ENCODE results near the gene ADRA2A.

DNA sequence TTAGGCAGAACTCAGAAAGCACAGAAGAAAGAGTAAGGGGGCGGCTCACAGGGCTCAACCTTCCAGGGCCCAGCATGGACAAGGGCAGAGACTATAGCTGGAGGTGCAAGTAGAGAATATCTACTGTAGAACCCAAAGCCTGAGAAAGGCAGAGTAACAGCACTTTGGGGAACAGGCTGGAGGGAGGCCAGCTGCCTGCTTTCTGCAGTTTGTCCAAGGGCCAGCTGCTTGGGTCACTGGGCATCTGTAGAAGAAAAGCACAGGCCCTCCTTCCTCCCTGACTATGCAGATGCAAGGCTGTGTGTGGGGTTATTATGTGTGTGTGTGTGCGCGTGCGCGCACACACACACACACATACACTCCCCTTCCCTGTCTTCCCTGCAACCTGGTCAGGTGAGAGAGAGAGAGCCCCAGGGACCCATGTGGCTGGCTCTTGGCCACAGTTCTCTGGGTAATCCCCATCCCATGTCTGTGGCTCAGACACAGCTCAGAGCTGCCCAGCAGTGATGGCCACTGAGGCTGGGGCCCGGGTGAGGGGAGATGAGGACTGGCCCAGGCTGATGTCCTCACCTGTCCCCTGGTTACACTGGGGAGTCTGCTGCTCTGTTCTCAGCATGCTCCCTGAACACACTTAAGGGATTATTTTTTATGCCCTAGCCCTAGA, 9.0 kb downstream of the ADRA2A start:
- TF ChIP-seq, protein P1, sequence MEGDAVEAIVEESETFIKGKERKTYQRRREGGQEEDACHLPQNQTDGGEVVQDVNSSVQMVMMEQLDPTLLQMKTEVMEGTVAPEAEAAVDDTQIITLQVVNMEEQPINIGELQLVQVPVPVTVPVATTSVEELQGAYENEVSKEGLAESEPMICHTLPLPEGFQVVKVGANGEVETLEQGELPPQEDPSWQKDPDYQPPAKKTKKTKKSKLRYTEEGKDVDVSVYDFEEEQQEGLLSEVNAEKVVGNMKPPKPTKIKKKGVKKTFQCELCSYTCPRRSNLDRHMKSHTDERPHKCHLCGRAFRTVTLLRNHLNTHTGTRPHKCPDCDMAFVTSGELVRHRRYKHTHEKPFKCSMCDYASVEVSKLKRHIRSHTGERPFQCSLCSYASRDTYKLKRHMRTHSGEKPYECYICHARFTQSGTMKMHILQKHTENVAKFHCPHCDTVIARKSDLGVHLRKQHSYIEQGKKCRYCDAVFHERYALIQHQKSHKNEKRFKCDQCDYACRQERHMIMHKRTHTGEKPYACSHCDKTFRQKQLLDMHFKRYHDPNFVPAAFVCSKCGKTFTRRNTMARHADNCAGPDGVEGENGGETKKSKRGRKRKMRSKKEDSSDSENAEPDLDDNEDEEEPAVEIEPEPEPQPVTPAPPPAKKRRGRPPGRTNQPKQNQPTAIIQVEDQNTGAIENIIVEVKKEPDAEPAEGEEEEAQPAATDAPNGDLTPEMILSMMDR (IDR thresholded peaks at IDR 0.05) = no peak
- no peak for TF ChIP-seq ZNF263 (CRISPR knock-in tag; IDR thresholded peaks at IDR 0.05; ENCODE audit: low read depth)
- TF ChIP-seq RELA (CRISPR knock-in tag; IDR thresholded peaks at IDR 0.05; ENCODE audit: borderline replicate concordance) = no peak
- TF ChIP-seq FOXP1 (CRISPR knock-in tag; IDR thresholded peaks at IDR 0.05; ENCODE audit: borderline replicate concordance) = no peak
- TF ChIP-seq ZNF423 (CRISPR knock-in tag; IDR thresholded peaks at IDR 0.05) = no peak
- TF ChIP-seq TEAD4 (CRISPR knock-in tag; IDR thresholded peaks at IDR 0.05) = no peak
- TF ChIP-seq, protein P2, sequence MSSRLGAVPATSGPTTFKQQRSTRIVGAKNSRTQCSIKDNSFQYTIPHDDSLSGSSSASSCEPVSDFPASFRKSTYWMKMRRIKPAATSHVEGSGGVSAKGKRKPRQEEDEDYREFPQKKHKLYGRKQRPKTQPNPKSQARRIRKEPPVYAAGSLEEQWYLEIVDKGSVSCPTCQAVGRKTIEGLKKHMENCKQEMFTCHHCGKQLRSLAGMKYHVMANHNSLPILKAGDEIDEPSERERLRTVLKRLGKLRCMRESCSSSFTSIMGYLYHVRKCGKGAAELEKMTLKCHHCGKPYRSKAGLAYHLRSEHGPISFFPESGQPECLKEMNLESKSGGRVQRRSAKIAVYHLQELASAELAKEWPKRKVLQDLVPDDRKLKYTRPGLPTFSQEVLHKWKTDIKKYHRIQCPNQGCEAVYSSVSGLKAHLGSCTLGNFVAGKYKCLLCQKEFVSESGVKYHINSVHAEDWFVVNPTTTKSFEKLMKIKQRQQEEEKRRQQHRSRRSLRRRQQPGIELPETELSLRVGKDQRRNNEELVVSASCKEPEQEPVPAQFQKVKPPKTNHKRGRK (CRISPR knock-in tag; IDR thresholded peaks at IDR 0.05; ENCODE audit: borderline replicate concordance) = no peak
- no peak for TF ChIP-seq HMGA2 (CRISPR knock-in tag; IDR thresholded peaks at IDR 0.05)
- TF ChIP-seq ZBTB21 (CRISPR knock-in tag; IDR thresholded peaks at IDR 0.05; ENCODE audit: borderline replicate concordance) = no peak
- no peak for TF ChIP-seq ETV6 (CRISPR knock-in tag; IDR thresholded peaks at IDR 0.05)
- TF ChIP-seq USF1 (CRISPR knock-in tag; IDR thresholded peaks at IDR 0.05) = no peak
- TF ChIP-seq KAT7 (CRISPR knock-in tag; IDR thresholded peaks at IDR 0.05; ENCODE audit: borderline replicate concordance) = no peak
